Heart right ventricle (tissue), 16 donors: ENCODE measurements around the gene DNTTIP2. TPM values are rescaled to one million over a fixed set of nuclear protein-coding genes. Genes with fewer than 3 reads are reported as not detected.

Experiments used
- ATAC-seq, 8 donors: fragments of 200-7000 bp; cut with Tn5 transposase; one replicate each; pipeline ENCODE4 v1.9.1; 2020; ENCODE audit warnings: mild to moderate bottlenecking in 8 of 8, moderate library complexity in 8 of 8, moderate number of reproducible peaks in 1 of 8
- DNase-seq, 2 donors: peaks; one replicate each; pipeline ENCODE4 v3.0.0-alpha.2; 2020
- H3K27ac ChIP-seq, 10 donors: fragments of 200-600 bp; sonication (generic) in 2 of 10; one replicate each; pipeline versions ENCODE4 v1.5.0 to v1.8.0; 2020 to 2022; ENCODE audit warnings: mild to moderate bottlenecking in 3 of 10
- H3K27me3 ChIP-seq, 7 donors: fragments of 200-600 bp; one replicate each; pipeline ENCODE4 v1.8.0; 2021 to 2022; ENCODE audit warnings: mild to moderate bottlenecking in 2 of 7
- H3K36me3 ChIP-seq, 9 donors: fragments of 200-600 bp; sonication (generic) in 1 of 9; one replicate each; pipeline versions ENCODE4 v1.5.0 to v1.8.0; 2020 to 2022; ENCODE audit warnings: mild to moderate bottlenecking in 2 of 9
- H3K4me1 ChIP-seq, 9 donors: fragments of 200-600 bp; sonication (generic) in 1 of 9; one replicate each; pipeline versions ENCODE4 v1.5.0 to v1.8.0; 2020 to 2022; ENCODE audit warnings: mild to moderate bottlenecking in 4 of 9
- H3K4me3 ChIP-seq, 10 donors: fragments of 200-600 bp; sonication (generic) in 2 of 10; one replicate each; pipeline versions ENCODE4 v1.5.0 to v1.8.0; 2020 to 2022; ENCODE audit warnings: mild to moderate bottlenecking in 7 of 10, moderate library complexity in 2 of 10
- H3K9me3 ChIP-seq, 11 donors: fragments of 200-600 bp in 10 of 11; sonication (generic) in 2 of 11; one replicate each; pipeline versions ENCODE4 v1.5.0 to v1.8.0; 2013 to 2022; ENCODE audit warnings: mild to moderate bottlenecking in 2 of 11, control low read depth in 1 of 11, moderate library complexity in 1 of 11
- WGBS, 2 donors: extraction: QIAGEN DNeasy Blood & Tissue Kit; methylation state at CpG; one replicate each; pipeline ENCODE4 v1.1.7; 2013; ENCODE audit warnings: inconsistent platforms in 1 of 2; 5-methylcytosine and 5-hydroxymethylcytosine counted together
- intact Hi-C, 10 donors: fragments of 100-400 bp; cut with DNase I; formaldehyde crosslinking; loops; one replicate each; pipeline versions ENCODE4 v1.11.1 to v1.14.2; 2022
- polyA plus RNA-seq, 2 donors: library from polyadenylated mRNA; stranded (reverse); fragments of 200-250 nt; gene quantifications; one replicate each; pipeline ENCODE4 v1.2.3, GENCODE V29; 2013
- total RNA-seq, 10 donors: library from RNA; stranded (reverse); fragmentation: NEBNext Ultra II Directional in 3 of 10; extraction: Animal tissue kit (Norgen Biotek cat#: 25700) in 3 of 10; gene quantifications; one replicate each; pipeline versions ENCODE4 v1.2.1 to v1.2.4, GENCODE V29; 2021 to 2023
- TF ChIP-seq, protein P1 (sequence below), 9 donors: fragments of 200-600 bp; sonication (generic) in 2 of 9; IDR thresholded peaks; one replicate each; pipeline versions ENCODE4 v1.5.0 to v1.8.0; 2021 to 2022; ENCODE audit warnings: antibody characterized with exemption in 9 of 9, mild to moderate bottlenecking in 5 of 9, moderate library complexity in 1 of 9
- donor health status: Arrhythmogenic right ventricular cardiomyopathy.
- donor health status: ischemic (EF 13 %, LVEDD 7.1; RV severe dilation, severe dysfunction).
- donor health status: healthy with polysubstance abuse.
- donor health status: DM: no; HTN: yes; CAD: no.
- donor health status: DM: no; HTN: no; CAD: no.
- donor health status: ischemic (EF 25% LVEDD 6.9; RV normal size, moderate dysfunction).
- donor health status: ischemic (EF 25% LVEDD 5.7; RV mildly dilated, moderate dysfunction).
- donor health status: healthy.
- donor health status: DM: yes; HTN: yes; CAD: no.
- donor health status: Ischemic cardiomyopathy.
- donor health status: ischemic (EF 35%, LVEDD 5.7; RV mildly dilated, moderate dysfunction).
- donor health status: nonischemic (EF 11% LVEDD 7.7; RV severe dilation, severe dysfunction).
- donor health status: DM: yes; HTN: yes; CAD: no.
- donor health status: PGD.
- donor health status: ischemic (EF 29% LVEDD 5.4; RV normal size, mild dysfunction).
- donor health status: nonischemic (EF 23%, LVEDD 6.1; RV moderate dilation, normal function).

The DNTTIP2 gene
- total and polyA plus RNA-seq, 12 donors = 33.9 to 64.7 (median 41.7) TPM

DNA sequence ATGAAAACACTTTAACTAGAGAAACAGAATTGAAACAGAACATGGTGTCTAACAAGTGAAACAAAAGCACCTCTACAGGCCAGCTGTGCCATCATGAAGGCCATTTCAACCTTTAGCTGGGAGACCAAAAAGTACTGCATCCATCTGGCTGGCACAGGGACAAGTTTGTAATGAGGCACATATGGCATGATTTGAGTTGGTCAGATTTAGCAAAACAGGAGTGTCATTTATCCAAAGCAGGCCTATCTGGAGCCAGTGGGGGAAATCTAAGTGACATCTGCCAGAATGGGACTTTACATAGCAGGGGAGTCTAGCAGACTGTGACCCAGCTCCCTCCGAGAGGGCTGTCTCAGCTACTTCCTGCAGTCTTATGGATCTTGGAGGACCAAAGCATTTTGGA is 51.9 kb downstream of the DNTTIP2 start:
- no peaks in the 10 kb centered on the region for H3K4me1 ChIP-seq
- H3K36me3 ChIP-seq = no peaks in the 10 kb centered on the region
- ATAC-seq (no peak), DNase-seq (no peak)
- TF ChIP-seq, protein P1, sequence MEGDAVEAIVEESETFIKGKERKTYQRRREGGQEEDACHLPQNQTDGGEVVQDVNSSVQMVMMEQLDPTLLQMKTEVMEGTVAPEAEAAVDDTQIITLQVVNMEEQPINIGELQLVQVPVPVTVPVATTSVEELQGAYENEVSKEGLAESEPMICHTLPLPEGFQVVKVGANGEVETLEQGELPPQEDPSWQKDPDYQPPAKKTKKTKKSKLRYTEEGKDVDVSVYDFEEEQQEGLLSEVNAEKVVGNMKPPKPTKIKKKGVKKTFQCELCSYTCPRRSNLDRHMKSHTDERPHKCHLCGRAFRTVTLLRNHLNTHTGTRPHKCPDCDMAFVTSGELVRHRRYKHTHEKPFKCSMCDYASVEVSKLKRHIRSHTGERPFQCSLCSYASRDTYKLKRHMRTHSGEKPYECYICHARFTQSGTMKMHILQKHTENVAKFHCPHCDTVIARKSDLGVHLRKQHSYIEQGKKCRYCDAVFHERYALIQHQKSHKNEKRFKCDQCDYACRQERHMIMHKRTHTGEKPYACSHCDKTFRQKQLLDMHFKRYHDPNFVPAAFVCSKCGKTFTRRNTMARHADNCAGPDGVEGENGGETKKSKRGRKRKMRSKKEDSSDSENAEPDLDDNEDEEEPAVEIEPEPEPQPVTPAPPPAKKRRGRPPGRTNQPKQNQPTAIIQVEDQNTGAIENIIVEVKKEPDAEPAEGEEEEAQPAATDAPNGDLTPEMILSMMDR (IDR thresholded peaks at IDR 0.05) = no peak
- WGBS, 2 donors = 93 to 100% methylated on average over 1 of the region's 1 CpG
- H3K9me3 ChIP-seq = no peaks in the 10 kb centered on the region
- no peak overlapping the region for H3K4me3 ChIP-seq
- H3K27ac ChIP-seq = no peak overlapping the region
- intact Hi-C loops = no loop called here
- H3K27me3 ChIP-seq = no peaks in the 10 kb centered on the region

DNA sequence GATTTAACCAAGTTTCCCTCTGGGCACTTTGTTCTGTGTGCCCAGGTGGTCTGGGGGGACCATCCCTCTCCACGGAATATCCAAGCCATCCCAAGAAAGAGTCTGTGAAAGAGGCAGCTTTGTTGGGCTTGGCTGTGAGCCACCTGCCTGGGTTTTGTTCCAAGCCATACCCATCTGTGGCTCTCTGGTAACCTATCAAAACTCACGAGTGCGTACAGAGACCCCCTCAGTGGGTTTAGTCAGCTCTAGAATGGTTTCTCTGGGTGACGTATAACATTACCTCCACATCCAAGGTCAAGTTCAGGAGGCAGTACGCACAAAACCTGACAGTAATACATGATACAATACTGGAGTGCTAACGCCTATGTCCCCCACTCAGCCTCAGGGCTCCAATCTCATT is 54.2 kb downstream of the DNTTIP2 start:
- no peaks in the 10 kb centered on the region for H3K9me3 ChIP-seq
- intact Hi-C loops = loop anchor here in 1 of 10 donors (5.0 kb wide), 1 partner anchor 388 kb away; no protein-coding TSS in a partner anchor
- H3K4me3 ChIP-seq = no peak overlapping the region
- no peaks in the 10 kb centered on the region for H3K36me3 ChIP-seq
- DNase-seq (no peak), ATAC-seq (no peak)
- H3K4me1 ChIP-seq = peaks cover 0 to 8% (median 0%) of the 10 kb centered on the region in 9 donors
- 92 to 93% methylated on average over 6 of the region's 6 CpGs for WGBS, 2 donors
- no peaks in the 10 kb centered on the region for H3K27me3 ChIP-seq
- H3K27ac ChIP-seq = no peak overlapping the region
- TF ChIP-seq, protein P1 (IDR thresholded peaks at IDR 0.05) = no peak

DNA sequence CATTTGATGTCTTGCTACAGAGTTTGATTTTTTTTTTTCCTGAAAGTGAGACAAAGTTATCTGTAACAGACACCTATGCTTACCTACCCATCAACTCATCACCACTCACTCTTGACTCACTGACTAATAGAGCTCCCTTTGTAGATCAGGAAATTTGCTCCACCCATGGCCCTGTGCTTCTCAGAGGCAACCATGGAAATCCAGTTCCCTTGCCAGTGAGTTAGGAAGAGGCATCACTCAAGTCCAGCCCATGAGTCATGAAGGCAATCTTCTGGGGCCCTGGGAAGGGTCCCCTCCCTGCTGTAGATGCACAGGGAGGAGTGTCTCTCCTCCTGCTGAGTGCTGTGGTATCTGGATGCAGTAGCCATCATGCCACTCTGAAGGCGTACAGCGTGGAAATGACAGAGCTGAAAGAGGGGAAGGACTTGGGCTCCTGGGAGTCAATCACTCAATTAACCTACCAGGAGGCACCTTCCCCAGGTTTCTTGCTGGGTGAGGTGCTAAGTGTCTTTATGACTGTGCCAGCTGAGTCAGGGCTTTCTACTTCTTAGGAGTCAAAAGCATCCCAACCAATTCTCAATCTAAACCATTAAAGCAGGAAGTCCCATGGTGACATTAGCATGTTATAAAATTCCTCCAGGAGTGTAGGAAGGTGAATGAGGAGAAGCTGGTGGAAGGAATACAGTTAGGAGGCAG is 56.1 kb downstream of the DNTTIP2 start:
- Histone ChIP-seq H3K4me1 (peaks cover 0 to 13% (median 0%) of the 10 kb centered on the region in 9 donors), H3K4me3 (no peak overlapping the region), H3K9me3 (no peaks in the 10 kb centered on the region), H3K27ac (no peak overlapping the region), H3K36me3 (no peaks in the 10 kb centered on the region), H3K27me3 (no peaks in the 10 kb centered on the region)
- TF ChIP-seq, protein P1 (IDR thresholded peaks at IDR 0.05) = no peak
- no peak for DNase-seq
- peak in 1 of 8 donors; percentile 21 for ATAC-seq
- WGBS, 2 donors = 96 to 100% methylated on average over 2 of the region's 2 CpGs
- intact Hi-C loops = loop anchor here in 1 of 10 donors (5.0 kb wide), 1 partner anchor 386 kb away; no protein-coding TSS in a partner anchor

DNA sequence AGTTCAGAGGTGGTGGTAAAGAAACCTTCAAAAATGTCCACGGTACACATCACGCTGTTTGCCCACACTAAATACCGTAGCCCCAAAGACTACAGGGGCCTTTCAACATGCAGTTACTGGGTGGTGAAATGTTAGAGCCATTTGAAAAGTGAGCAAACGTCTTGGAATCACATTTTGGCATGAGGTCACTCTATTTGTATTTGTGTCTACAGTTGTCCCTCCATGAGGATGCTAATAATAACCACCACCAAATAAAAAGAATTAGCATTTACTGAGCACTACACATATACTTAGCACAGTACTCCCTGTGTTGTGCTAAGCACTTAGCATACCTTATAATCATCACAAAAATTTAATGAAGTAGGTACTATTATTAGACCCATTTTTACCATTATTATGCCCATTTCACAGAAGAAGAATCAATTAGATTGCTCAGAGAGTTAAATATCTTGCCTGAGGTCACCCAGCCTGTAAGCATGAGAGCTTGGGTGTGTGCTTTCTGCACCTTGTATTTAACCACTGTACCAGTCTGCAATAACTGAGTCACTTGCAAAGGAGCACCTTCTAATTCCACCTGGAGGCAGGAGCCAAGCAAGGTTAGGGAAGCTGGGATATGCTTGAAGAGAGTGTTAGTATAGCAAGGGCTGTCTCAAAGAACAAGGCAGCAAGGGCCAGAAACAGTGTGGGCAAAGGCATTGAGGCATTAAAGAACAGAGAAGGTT is 57.4 kb downstream of the DNTTIP2 start:
- DNase-seq (no peak), ATAC-seq (no peak)
- intact Hi-C loops = loop anchor here in 1 of 10 donors (5.0 kb wide), 1 partner anchor 384 kb away; no protein-coding TSS in a partner anchor
- peaks cover 0 to 26% (median 12%) of the 10 kb centered on the region in 9 donors for H3K4me1 ChIP-seq
- no peaks in the 10 kb centered on the region for H3K27me3 ChIP-seq
- no peak overlapping the region for H3K27ac ChIP-seq
- WGBS, 2 donors = 76 to 84% methylated on average over 4 of the region's 4 CpGs
- TF ChIP-seq, protein P1 (IDR thresholded peaks at IDR 0.05) = no peak
- no peak overlapping the region for H3K4me3 ChIP-seq
- H3K9me3 ChIP-seq = no peaks in the 10 kb centered on the region
- H3K36me3 ChIP-seq = no peaks in the 10 kb centered on the region
